Activated CD4-positive, alpha-beta T cell treated with anti-CD3 and anti-CD28 coated beads for 36 hours (primary cell): ENCODE results near the gene ANGPTL2. TPM values are rescaled to one million over a fixed set of nuclear protein-coding genes. Genes with fewer than 3 reads are reported as not detected.

ENCODE experiments used
- ATAC-seq: fragments of 200-7000 bp; cut with Tn5 transposase; one replicate; pipeline ENCODE4 v1.10.0; 2021; ENCODE audit warnings: mild to moderate bottlenecking, moderate library complexity
- CTCF ChIA-PET: fragments of 350-600 bp; sonication (Branson Sonifier 250); formaldehyde crosslinking; loops from one replicate; lab custom pipeline; 2021; ENCODE audit warnings: antibody characterized with exemption; lab: Charles Lee
- POLR2A ChIA-PET: fragments of 350-600 bp; sonication (Branson Sonifier 250); formaldehyde crosslinking; loops from one replicate; lab custom pipeline; 2021; ENCODE audit warnings: antibody characterized with exemption, inconsistent platforms; lab: Charles Lee
- DNase-seq: peaks from one replicate; pipeline ENCODE4 v3.0.0-alpha.2; 2020
- H3K27ac Mint-ChIP-seq: one replicate; pipeline ENCODE4 v1.8.0; 2021; ENCODE audit warnings: mixed read lengths
- H3K27me3 Mint-ChIP-seq: one replicate; pipeline ENCODE4 v1.8.0; 2021; ENCODE audit warnings: mixed read lengths
- H3K36me3 Mint-ChIP-seq: one replicate; pipeline ENCODE4 v1.8.0; 2021; ENCODE audit warnings: low read depth, mixed read lengths
- H3K4me1 Mint-ChIP-seq: one replicate; pipeline ENCODE4 v1.8.0; 2021; ENCODE audit warnings: mixed read lengths
- H3K4me3 Mint-ChIP-seq: one replicate; pipeline ENCODE4 v1.8.0; 2021; ENCODE audit warnings: mild to moderate bottlenecking, moderate library complexity, mixed read lengths
- H3K9me3 Mint-ChIP-seq: one replicate; pipeline ENCODE4 v1.8.0; 2021; ENCODE audit warnings: low read depth, mixed read lengths
- intact Hi-C, 2 experiments: fragments of 100-400 bp; cut with DNase I in 1 of 2; cut with micrococcal nuclease in 1 of 2; formaldehyde crosslinking; loops; one replicate each; pipeline versions ENCODE4 v1.14.2 to v1.15.1; 2022 to 2024; cut with DNase I, micrococcal nuclease
- total RNA-seq, 2 experiments: library from RNA; stranded (reverse); gene quantifications; one replicate each; pipeline ENCODE4 v1.2.3, GENCODE V29; 2021

The ANGPTL2 gene
- total RNA-seq, 2 experiments from 2014 or later: not detected

DNA sequence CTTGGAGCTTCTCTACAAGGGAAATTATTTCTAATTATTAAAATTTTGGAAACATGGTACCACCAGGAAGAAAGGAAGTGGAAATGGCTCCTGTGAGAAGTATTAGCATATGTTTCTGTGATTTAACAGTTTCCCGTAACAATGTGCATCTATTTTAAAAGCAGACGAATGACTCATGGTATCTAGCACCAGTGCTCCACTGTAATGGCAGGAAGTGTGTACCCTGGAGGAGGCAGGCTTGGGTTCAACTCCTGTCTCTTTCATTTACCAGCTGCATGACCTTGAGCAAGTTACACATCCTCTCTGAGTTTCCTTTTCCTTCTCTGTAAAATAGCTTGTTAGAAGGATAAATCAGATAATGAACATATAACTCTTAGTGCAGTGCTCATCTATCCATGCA lies 41.0 kb upstream of the ANGPTL2 start:
- Mint-ChIP-seq H3K4me1 (peaks cover 14% of the 10 kb centered on the region), H3K36me3 (no peaks in the 10 kb centered on the region), H3K9me3 (no peaks in the 10 kb centered on the region), H3K27me3 (peaks cover 2% of the 10 kb centered on the region), H3K27ac (no peak overlapping the region), H3K4me3 (no peak overlapping the region)
- DNase-seq: peak; percentile 29
- CTCF ChIA-PET: interaction anchor here (0.6 to 1.5 kb wide), 4 partner anchors 9 to 425 kb away, joined by 3 to 5 read pairs (median 4); no protein-coding TSS in a partner anchor
- ATAC-seq: peak; percentile 77
- intact Hi-C loops: no loop called here
- POLR2A ChIA-PET: no interaction called here

DNA sequence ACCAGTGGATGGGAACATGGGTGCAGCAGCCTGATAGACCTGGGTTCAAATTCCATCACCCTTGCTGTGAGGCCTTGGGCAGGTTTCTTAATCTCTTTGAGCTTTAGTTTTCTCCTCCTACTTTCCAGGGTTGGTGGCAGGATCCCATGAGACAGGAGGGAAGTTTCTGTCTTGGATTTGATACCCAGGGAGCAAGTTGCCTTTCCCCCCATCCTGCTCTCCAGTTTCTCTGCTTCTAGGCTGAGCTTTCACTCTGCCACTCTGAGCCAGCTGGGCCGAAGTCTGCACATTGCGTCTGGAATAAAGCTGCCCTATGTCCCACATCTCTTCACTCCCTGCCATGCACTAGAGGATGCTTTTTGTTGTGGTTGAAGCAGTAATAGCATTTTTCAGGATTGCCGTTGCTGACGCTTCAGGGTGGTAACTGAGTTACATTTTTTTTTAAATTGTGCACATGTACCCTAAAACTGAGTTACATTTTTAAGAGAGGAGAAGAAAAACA lies 40.5 kb upstream of the ANGPTL2 start:
- H3K4me3 Mint-ChIP-seq: no peak overlapping the region
- ATAC-seq (no peak), DNase-seq (no peak)
- peaks cover 2% of the 10 kb centered on the region for H3K27me3 Mint-ChIP-seq
- H3K4me1 Mint-ChIP-seq: peaks cover 14% of the 10 kb centered on the region
- no peak overlapping the region for H3K27ac Mint-ChIP-seq
- no peaks in the 10 kb centered on the region for H3K36me3 Mint-ChIP-seq
- CTCF ChIA-PET: interaction anchor here (0.6 to 1.5 kb wide), 4 partner anchors 8 to 425 kb away, joined by 3 to 5 read pairs (median 4); no protein-coding TSS in a partner anchor
- H3K9me3 Mint-ChIP-seq: no peaks in the 10 kb centered on the region
- POLR2A ChIA-PET: no interaction called here
- intact Hi-C loops: no loop called here

- DNase-seq: peak; percentile 41
- H3K9me3 Mint-ChIP-seq: no peaks in the 10 kb centered on the region
- ChIA-PET CTCF (interaction anchor here (1.0 to 1.1 kb wide), 2 partner anchors 10 to 36 kb away, joined by 3 to 5 read pairs; no protein-coding TSS in a partner anchor), POLR2A (interaction anchor here (0.6 kb wide), 1 partner anchor 12 kb away, joined by 4 read pairs; no protein-coding TSS in a partner anchor)
- peaks cover 2% of the 10 kb centered on the region for H3K27me3 Mint-ChIP-seq
- no peaks in the 10 kb centered on the region for H3K36me3 Mint-ChIP-seq
- ATAC-seq: peak; percentile 85
- intact Hi-C loops: no loop called here
- H3K4me3 Mint-ChIP-seq: no peak overlapping the region
- peaks cover 14% of the 10 kb centered on the region for H3K4me1 Mint-ChIP-seq
- no peak overlapping the region for H3K27ac Mint-ChIP-seq
These were observed 39.8 kb upstream of the ANGPTL2 start for GRCh38 chr9:127162046-127162863.

DNA sequence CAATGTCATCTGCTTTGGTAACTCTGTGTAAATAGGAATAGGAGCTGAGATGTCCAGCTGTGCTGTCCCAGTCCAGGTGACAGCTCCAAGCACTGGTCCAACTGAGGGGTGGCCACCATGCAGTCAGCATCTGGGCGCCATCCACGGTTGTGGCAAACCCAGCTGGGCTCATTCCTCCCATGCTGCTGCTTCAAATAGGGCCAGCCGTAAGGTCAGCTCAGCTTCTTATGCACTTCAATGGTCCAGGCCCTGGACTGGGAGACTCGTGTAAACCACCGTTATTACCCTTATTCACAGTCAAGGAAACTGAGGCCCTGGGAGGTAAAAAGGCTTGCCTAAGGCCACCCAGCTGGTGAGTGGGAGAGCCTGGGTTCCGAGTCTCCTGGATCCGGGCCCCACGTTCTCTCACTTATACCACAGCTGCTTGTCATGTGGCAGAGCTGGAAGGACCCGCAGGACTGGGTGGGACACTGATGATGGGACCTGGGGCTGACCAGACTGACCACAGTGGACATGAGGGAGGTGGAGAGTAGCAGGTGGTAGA lies 38.7 kb upstream of the ANGPTL2 start:
- DNase-seq: no peak
- no peak overlapping the region for H3K4me3 Mint-ChIP-seq

DNA sequence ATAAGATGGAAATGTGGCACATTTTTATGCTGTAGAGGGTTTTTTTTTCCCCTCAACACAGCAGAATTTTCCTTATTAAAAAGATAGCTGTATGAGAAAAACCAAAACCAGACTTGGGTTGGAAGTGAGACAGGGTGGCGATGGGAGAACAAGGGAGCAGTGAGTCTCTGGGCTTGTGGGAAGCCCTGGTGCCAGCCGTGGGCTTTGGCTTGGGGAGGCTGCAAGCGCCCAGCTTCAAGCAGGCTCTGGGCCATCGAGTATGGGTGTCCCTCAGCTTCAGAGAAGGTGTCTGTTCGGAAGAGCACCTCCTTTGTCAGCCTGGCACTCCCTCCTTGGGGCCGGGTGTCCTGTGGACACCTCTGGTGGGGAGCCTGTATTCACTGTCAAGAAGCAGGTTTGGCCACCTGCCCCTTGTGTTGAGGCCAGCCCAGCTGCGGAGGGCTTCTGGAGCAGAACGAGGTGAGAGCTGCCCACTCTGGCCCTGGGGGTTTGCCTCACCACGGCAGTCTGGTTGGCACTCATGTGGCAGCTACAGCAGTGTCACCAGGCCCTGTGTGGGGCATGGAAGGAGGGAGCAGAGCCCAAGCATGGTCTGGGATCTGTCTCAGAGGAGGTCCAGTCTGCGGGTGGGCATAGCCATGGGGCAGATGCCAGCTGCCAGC lies 37.6 kb upstream of the ANGPTL2 start:
- H3K27me3 Mint-ChIP-seq: peaks cover 6% of the 10 kb centered on the region
- DNase-seq: no peak
- H3K4me1 Mint-ChIP-seq: peaks cover 14% of the 10 kb centered on the region
- no peaks in the 10 kb centered on the region for H3K9me3 Mint-ChIP-seq
- POLR2A ChIA-PET: no interaction called here
- intact Hi-C loops: no loop called here
- CTCF ChIA-PET: interaction anchor here (0.8 kb wide), 1 partner anchor 53 kb away, joined by 3 read pairs; no protein-coding TSS in a partner anchor
- no peaks in the 10 kb centered on the region for H3K36me3 Mint-ChIP-seq
- H3K27ac Mint-ChIP-seq: no peak overlapping the region
- no peak overlapping the region for H3K4me3 Mint-ChIP-seq
- no peak for ATAC-seq

More for the DNA sequence above, 38.7 kb upstream of the ANGPTL2 start:
- intact Hi-C loops: no loop called here
- H3K27me3 Mint-ChIP-seq: peaks cover 2% of the 10 kb centered on the region
- H3K27ac Mint-ChIP-seq: no peak overlapping the region
- H3K9me3 Mint-ChIP-seq: no peaks in the 10 kb centered on the region
- CTCF ChIA-PET: interaction anchor here (0.8 to 1.1 kb wide), 3 partner anchors 9 to 220 kb away, joined by 3 to 5 read pairs (median 3); no protein-coding TSS in a partner anchor
- POLR2A ChIA-PET: no interaction called here
- H3K4me1 Mint-ChIP-seq: peaks cover 14% of the 10 kb centered on the region
- ATAC-seq: no peak
- no peaks in the 10 kb centered on the region for H3K36me3 Mint-ChIP-seq

DNA sequence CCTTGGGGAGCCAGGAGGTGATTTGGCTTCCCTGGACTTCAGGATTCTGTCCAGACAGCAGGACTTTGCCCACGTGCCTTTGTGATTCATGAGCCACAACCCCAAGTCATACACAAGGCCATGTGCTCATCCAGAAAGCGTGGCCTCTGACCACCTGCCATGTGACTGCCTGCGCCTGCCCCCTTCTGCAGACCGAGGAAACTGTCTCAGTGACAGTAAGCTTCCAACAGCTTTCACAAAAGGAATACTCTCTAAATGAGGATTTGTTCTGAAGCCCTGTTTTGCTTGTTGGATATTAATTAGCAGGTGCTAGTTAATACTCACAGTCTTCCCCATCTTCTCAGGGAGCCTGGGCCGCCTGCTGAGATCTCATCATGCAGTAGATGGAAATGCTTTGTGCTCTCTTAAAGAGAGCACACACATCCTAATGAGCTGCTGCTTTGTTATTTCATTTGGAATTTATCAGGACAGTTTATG lies 36.9 kb upstream of the ANGPTL2 start:
- CTCF ChIA-PET: interaction anchor here (0.8 kb wide), 1 partner anchor 54 kb away, joined by 3 read pairs; no protein-coding TSS in a partner anchor
- H3K4me3 Mint-ChIP-seq: no peak overlapping the region
- ATAC-seq: no peak
- POLR2A ChIA-PET: no interaction called here
- no peaks in the 10 kb centered on the region for H3K9me3 Mint-ChIP-seq
- no peaks in the 10 kb centered on the region for H3K36me3 Mint-ChIP-seq
- H3K27ac Mint-ChIP-seq: no peak overlapping the region
- intact Hi-C loops: no loop called here
- H3K27me3 Mint-ChIP-seq: peaks cover 6% of the 10 kb centered on the region
- peaks cover 19% of the 10 kb centered on the region for H3K4me1 Mint-ChIP-seq
- no peak for DNase-seq

- H3K36me3 Mint-ChIP-seq: no peaks in the 10 kb centered on the region
- peaks cover 24% of the 10 kb centered on the region for H3K4me1 Mint-ChIP-seq
- ATAC-seq (no peak), DNase-seq (no peak)
- intact Hi-C loops: no loop called here
- ChIA-PET POLR2A (no interaction called here), CTCF (no interaction called here)
- H3K27ac Mint-ChIP-seq: no peak overlapping the region
- no peaks in the 10 kb centered on the region for H3K9me3 Mint-ChIP-seq
- H3K4me3 Mint-ChIP-seq: no peak overlapping the region
- H3K27me3 Mint-ChIP-seq: peaks cover 6% of the 10 kb centered on the region
These were observed 36.4 kb upstream of the ANGPTL2 start for GRCh38 chr9:127158786-127159324.

- H3K27me3 Mint-ChIP-seq: peaks cover 8% of the 10 kb centered on the region
- no peak for DNase-seq
- H3K9me3 Mint-ChIP-seq: no peaks in the 10 kb centered on the region
- ChIA-PET POLR2A (no interaction called here), CTCF (interaction anchor here (1.5 kb wide), 1 partner anchor 8 kb away, joined by 5 read pairs; no protein-coding TSS in a partner anchor)
- intact Hi-C loops: loop anchor here in 1 of 2 experiments (2.0 kb wide), 1 partner anchor 169 kb away; no protein-coding TSS in a partner anchor
- H3K36me3 Mint-ChIP-seq: no peaks in the 10 kb centered on the region
- no peak overlapping the region for H3K27ac Mint-ChIP-seq
- no peak overlapping the region for H3K4me3 Mint-ChIP-seq
- peaks cover 14% of the 10 kb centered on the region for H3K4me1 Mint-ChIP-seq
- no peak for ATAC-seq
These were observed 33.0 kb upstream of the ANGPTL2 start for GRCh38 chr9:127155314-127155960.

DNA sequence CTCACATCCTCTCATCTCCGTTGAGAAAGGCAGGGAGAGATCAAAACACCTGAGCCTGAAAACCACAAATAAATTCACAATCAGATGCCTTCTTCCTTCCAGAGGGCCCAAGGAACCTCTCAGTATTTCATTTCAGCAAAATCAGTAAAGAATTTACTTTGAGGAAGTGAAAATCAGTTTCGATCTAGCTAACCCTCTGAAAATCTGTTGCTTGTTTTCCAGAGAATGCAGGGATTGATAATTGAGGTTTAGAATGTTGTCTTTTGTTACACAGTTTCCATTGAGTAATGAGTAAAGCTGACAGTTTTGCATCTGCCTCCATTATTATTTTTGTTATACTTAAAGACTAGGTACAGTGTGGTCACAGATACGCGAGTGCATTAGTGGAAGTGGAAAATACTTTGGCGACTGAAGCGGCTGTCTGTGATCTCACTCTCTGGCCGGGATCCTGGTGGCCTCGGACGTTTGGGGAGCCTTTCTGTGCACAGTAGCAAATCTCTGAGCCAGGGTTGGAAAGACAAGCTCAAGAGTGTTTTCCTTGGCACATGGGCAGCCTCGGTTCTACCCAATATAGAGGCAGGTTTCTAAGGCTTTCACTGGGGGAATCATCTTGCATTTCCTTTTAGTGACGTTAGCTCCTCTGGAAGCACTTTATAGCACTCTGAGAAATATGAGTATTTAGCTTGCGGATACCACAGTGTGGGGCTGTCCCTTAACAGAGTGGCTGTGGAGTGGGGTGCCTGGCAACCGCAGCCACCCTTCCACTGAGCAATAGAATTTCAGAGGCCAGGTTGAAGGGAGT lies 32.2 kb upstream of the ANGPTL2 start:
- Mint-ChIP-seq H3K4me1 (peaks cover 14% of the 10 kb centered on the region), H3K36me3 (no peaks in the 10 kb centered on the region), H3K27ac (peak overlapping the region; percentile 9), H3K9me3 (no peaks in the 10 kb centered on the region), H3K4me3 (no peak overlapping the region), H3K27me3 (peaks cover 8% of the 10 kb centered on the region)
- peak; percentile 50 for DNase-seq
- ATAC-seq: peak; percentile 80
- ChIA-PET POLR2A (no interaction called here), CTCF (interaction anchor here (0.6 to 1.5 kb wide), 3 partner anchors 9 to 413 kb away, joined by 3 to 5 read pairs (median 4); no protein-coding TSS in a partner anchor)
- intact Hi-C loops: loop anchor here (1.0 to 2.0 kb wide), 2 partner anchors 149 to 168 kb away; no protein-coding TSS in a partner anchor

DNA sequence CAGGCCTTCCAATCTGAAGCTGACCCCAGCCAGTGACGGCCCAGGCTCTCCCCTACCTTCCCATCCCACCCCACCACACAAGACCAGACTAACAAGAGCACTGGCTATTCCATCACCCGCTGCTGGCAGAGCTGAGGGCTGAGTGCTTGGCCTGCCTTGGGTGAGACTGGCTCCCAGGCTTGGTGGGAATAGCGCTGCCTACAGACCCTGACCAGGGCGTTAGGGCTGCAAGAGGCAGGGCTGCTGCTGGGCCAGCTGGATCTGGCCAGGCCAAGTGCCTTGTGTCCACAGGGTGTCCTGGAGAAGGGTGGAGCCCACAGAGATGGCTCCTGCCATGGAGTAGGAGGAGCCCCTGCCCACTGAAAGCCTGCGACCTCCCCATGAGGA lies 31.6 kb upstream of the ANGPTL2 start:
- Mint-ChIP-seq H3K4me1 (peaks cover 14% of the 10 kb centered on the region), H3K27ac (no peak overlapping the region), H3K27me3 (peaks cover 8% of the 10 kb centered on the region), H3K9me3 (no peaks in the 10 kb centered on the region), H3K4me3 (no peak overlapping the region), H3K36me3 (no peaks in the 10 kb centered on the region)
- CTCF ChIA-PET: interaction anchor here (0.6 to 1.5 kb wide), 3 partner anchors 9 to 413 kb away, joined by 3 to 5 read pairs (median 4); no protein-coding TSS in a partner anchor
- POLR2A ChIA-PET: no interaction called here
- intact Hi-C loops: loop anchor here (1.0 to 2.0 kb wide), 2 partner anchors 149 to 167 kb away; no protein-coding TSS in a partner anchor
- peak; percentile 16 for DNase-seq
- no peak for ATAC-seq
